ENCODE data around the gene IPO4.

The IPO4 gene, protein sequence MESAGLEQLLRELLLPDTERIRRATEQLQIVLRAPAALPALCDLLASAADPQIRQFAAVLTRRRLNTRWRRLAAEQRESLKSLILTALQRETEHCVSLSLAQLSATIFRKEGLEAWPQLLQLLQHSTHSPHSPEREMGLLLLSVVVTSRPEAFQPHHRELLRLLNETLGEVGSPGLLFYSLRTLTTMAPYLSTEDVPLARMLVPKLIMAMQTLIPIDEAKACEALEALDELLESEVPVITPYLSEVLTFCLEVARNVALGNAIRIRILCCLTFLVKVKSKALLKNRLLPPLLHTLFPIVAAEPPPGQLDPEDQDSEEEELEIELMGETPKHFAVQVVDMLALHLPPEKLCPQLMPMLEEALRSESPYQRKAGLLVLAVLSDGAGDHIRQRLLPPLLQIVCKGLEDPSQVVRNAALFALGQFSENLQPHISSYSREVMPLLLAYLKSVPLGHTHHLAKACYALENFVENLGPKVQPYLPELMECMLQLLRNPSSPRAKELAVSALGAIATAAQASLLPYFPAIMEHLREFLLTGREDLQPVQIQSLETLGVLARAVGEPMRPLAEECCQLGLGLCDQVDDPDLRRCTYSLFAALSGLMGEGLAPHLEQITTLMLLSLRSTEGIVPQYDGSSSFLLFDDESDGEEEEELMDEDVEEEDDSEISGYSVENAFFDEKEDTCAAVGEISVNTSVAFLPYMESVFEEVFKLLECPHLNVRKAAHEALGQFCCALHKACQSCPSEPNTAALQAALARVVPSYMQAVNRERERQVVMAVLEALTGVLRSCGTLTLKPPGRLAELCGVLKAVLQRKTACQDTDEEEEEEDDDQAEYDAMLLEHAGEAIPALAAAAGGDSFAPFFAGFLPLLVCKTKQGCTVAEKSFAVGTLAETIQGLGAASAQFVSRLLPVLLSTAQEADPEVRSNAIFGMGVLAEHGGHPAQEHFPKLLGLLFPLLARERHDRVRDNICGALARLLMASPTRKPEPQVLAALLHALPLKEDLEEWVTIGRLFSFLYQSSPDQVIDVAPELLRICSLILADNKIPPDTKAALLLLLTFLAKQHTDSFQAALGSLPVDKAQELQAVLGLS

DNA sequence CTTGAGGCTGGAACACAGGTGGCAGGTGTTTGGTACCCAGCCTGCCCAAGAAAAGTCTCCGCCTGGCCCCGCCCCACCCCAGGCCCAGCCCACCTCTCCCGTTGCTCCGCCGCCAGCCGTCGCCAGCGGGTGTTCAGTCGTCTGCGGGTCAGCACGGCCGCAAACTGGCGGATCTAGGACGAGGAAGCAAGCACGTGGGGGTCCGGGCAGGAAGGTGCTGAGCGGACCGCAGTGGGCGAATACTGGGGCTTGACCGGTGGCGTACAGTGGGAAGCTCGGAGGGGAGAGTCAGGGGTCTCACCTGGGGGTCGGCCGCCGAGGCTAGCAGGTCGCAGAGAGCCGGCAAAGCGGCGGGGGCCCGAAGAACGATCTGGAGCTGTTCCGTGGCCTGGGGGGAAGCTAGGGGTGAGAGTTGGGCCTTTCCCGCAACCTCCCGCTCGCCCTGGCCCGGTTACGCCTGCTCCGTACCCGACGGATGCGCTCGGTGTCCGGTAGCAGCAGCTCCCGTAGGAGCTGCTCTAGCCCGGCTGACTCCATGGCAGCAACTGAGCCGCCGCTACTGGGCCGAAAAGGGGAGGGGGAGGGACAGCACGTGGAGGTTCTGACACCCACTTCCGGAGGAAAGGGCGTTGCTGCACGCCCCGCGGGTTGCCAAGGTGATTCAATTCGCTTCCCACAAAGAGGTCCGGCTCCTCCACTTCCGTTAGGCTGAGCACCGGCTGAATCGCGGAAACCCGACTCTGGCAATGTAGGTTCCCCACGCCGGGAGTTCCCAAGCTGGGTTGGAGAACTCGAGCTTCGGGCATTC is at the start of gene IPO4:
TSS of gene IPO4 (minus strand) at position 566 of the 808 bp plus-strand sequence. CDS start at position 537, 29 bp downstream.
- no peak for TF ChIP-seq CTCF (IDR thresholded peaks at IDR 0.05; ENCODE audit: control insufficient read depth, insufficient read depth, low read depth, low read length, missing control alignments)
- DNase-seq (ENCODE audit: low read depth), result peak; percentile 94
- peak within 1 kb of the TSS; percentile 59 for H3K4me3 ChIP-seq (ENCODE audit: control insufficient read depth, low read depth, low read length)

- DNase-seq (ENCODE audit: low read depth), result no peak
These were observed 49.5 kb upstream of the IPO4 start for GRCh38 chr14:24238123-24238522.

GRCh38 chr14:24237463-24237955 is 48.9 kb upstream of the IPO4 start:
- no peak for DNase-seq (ENCODE audit: low read depth)
- TF ChIP-seq CTCF (IDR thresholded peaks at IDR 0.05; ENCODE audit: control insufficient read depth, insufficient read depth, low read depth, low read length, missing control alignments), result no peak
- no peak overlapping the region for H3K4me3 ChIP-seq (ENCODE audit: control insufficient read depth, low read depth, low read length)

More at GRCh38 chr14:24238123-24238522, 49.5 kb upstream of the IPO4 start:
- H3K4me3 ChIP-seq (ENCODE audit: control insufficient read depth, low read depth, low read length), result no peak overlapping the region
- TF ChIP-seq CTCF (IDR thresholded peaks at IDR 0.05; ENCODE audit: control insufficient read depth, insufficient read depth, low read depth, low read length, missing control alignments), result no peak

GRCh38 chr14:24236689-24237462 is 48.3 kb upstream of the IPO4 start:
- no peak for DNase-seq (ENCODE audit: low read depth)
- TF ChIP-seq CTCF (IDR thresholded peaks at IDR 0.05; ENCODE audit: control insufficient read depth, insufficient read depth, low read depth, low read length, missing control alignments), result no peak
- H3K4me3 ChIP-seq (ENCODE audit: control insufficient read depth, low read depth, low read length), result no peak overlapping the region

GRCh38 chr14:24235804-24236688 is 47.4 kb upstream of the IPO4 start:
- no peak for TF ChIP-seq CTCF (IDR thresholded peaks at IDR 0.05; ENCODE audit: control insufficient read depth, insufficient read depth, low read depth, low read length, missing control alignments)
- H3K4me3 ChIP-seq (ENCODE audit: control insufficient read depth, low read depth, low read length), result no peak overlapping the region
- DNase-seq (ENCODE audit: low read depth), result no peak

All from AG09309 (cell line).